ENCODE data around the gene KRTAP9-1.
"Not testable (repeated sequence)": the region's sequence is repeated elsewhere in the genome, so short reads cannot be mapped to it uniquely, and the experiment has no call there.

The KRTAP9-1 gene, protein sequence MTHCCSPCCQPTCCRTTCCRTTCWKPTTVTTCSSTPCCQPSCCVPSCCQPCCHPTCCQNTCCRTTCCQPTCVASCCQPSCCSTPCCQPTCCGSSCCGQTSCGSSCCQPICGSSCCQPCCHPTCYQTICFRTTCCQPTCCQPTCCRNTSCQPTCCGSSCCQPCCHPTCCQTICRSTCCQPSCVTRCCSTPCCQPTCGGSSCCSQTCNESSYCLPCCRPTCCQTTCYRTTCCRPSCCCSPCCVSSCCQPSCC

DNA sequence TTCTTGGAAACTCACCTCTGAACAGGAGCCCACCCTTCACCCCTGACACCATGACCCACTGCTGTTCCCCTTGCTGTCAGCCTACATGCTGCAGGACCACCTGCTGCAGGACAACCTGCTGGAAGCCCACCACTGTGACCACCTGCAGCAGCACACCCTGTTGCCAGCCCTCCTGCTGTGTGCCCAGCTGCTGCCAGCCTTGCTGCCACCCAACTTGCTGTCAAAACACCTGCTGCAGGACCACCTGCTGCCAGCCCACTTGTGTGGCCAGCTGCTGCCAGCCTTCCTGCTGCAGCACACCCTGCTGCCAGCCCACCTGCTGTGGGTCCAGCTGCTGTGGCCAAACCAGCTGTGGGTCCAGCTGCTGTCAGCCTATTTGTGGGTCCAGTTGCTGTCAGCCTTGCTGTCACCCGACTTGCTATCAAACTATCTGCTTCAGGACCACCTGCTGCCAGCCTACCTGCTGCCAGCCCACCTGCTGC is at the start of gene KRTAP9-1:
Gene KRTAP9-1 (plus strand): TSS at position 51 of the 482 bp plus-strand sequence. CDS start 0 bp downstream, at position 51.
- DNase-seq: not testable (repeated sequence)

DNA sequence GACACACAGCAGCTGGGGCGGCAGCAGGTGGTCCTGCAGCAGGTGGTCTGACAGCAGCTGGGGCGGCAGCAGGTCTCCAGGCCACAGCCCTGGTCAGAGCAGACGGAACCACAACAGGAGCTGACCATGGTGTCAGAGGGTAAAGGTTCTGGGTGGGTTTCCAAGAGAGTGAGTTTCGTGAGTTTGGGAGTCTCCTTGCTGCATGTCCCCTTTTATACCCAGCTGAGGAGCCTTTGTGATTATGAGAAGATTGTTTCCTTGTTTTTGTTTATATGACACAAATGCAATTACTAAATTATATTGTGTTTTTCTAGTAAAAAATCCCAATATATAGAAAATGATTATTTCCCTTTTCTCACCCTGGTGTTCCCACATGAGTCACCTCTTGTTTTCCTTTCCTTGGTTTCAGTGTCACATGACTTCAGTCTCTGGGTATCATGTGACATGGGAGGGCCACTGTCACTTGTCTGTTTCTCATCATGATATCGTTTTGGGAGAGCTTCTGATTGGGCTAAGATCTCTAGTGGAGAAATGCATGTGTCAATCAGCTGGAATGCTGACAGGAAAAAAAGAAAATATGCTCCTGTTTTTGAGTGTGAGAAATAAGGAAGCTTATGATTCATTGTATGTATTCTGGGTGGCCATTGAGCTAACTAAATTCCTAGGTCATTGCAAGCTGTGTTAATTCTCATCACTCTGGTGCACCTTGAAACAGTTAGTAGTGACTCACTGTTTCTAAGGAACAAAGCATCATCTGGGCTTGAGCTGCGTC is 49.1 kb upstream of the KRTAP9-1 start, which contains the start of gene KRTAP4-6:
Gene KRTAP4-6 (minus strand): TSS at position 185 of the 772 bp plus-strand sequence. CDS start 57 bp downstream, at position 128.
- no peak for DNase-seq

GRCh38 chr17:41141361-41141760 is 48.3 kb upstream of the KRTAP9-1 start:
- DNase-seq: no peak

- DNase-seq: no peak
Observed at GRCh38 chr17:41144846-41145245, 44.8 kb upstream of the KRTAP9-1 start.

DNA sequence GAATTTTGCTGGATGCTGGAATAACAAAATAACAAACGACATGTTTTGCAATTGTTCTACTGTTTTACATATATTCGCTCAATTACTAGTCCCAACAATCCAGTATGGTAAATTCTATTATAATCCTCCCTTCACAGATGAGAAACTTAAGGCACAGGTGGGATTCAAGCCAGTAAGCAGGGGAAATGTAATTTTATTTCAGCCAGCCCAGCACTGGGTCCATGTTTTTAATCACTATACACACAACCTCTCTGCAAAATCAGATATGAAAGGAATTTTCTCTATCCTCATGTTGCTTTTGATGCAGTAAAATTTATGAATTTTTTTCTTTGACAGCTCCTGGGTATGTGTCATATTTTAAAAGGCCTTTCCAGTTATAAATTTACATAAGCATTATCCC is 44.4 kb upstream of the KRTAP9-1 start:
- DNase-seq: no peak

DNA sequence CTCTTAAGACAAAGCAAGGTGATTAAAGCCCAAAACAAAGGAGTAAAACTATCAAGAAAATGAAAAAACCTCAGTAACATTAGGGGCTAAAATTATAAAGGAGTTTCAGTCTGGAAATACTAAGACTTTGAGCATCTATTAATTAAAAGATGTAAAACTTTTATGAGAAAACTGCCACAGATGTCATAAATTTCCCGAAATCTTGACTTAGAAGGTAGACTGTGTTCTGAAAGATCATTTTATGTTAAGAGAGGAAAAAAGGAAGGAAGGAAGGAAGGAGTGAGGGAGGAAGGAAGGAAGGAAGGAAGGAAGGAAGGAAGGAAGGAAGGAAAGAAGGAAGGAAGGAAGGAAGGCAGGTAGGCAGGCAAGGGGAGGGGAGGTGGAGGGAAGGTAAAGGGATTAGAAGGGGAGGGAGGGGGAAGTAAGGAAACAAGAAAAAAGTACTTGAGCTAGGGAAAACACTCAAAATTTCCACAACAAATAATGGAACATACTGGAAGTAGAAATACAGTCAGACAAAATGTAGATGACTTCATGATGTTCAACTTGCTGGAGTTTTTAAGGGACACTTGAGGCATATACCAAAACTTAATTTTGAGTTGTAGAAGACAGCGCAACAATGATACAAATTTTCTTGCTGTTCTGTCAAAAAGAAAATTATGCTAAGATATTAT is 42.0 kb upstream of the KRTAP9-1 start:
- DNase-seq: no peak

DNA sequence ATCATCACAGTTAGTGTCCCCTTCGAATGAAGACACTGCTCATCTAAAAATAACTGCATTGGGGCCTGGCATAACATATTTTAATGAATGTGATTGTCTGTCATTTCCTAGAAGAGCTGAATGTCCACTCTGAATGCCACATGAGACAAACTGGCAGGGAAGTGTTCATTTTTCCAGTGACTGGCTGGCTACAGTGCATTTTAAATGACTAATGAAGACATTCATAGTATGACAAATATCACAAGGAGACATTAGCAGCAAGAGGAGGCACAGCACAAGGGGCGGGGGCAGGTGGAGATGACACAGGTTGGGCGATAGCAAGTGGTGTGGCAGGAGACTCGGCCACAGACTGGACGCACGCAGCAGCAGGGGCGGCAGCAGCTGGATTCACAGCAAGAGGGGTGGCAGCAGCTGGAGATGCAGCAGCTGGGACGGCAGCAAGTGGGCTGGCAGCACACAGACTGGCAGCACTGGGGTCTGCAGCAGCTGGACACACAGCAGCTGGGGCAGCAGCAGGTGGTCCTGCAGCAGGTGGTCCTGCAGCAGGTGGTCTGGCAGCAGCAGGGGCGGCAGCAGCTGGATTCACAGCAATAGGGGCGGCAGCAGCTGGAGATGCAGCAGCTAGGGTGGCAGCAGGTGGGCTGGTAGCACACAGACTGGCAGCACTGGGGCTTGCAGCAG is 40.6 kb upstream of the KRTAP9-1 start:
- not testable (repeated sequence) for DNase-seq

DNA sequence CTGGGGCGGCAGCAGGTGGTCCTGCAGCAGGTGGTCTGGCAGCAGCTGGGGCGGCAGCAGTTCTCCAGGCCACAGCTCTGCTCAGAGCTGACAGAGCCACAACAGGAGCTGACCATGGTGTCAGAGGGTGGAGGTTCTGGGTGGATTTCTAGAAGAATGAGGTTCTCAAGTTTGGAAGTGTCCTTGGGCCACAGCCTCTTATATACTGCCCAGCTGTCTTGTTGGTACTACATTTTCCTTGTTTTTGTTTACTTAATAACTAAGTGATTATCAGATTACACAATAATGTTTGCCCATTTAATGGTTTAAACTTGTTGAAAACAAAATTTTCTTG is 40.1 kb upstream of the KRTAP9-1 start, which contains the start of gene KRTAP4-5:
Gene KRTAP4-5 (minus strand): TSS at position 174 of the 334 bp plus-strand sequence. CDS start 58 bp downstream, at position 116.
- no peak for DNase-seq

- DNase-seq: no peak
Observed at GRCh38 chr17:41150026-41150425, 39.7 kb upstream of the KRTAP9-1 start.

DNA sequence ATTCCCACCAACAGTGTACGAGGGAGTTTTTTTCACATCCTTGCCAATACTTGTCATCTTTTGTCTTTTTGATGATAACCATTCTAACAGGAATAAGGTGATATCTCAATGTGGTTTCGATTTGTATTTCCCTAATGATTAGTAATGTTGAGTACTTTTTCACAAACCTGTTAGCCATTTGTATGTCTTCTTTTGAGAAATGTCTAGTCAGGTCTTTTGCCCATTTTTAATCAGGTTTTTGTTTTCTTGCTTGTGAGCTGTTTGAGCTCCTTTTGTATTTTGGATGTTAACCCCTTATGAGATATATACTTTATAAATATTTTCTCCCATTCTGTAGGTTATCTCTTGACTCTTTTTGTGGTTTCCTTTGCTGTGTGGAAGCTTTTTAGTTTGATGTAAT is 38.2 kb upstream of the KRTAP9-1 start:
- no peak for DNase-seq

- DNase-seq: peak in 3 of 51 donors; percentile 0 to 6 (median 1)
Observed at GRCh38 chr17:41153856-41154255, 35.8 kb upstream of the KRTAP9-1 start.

DNA sequence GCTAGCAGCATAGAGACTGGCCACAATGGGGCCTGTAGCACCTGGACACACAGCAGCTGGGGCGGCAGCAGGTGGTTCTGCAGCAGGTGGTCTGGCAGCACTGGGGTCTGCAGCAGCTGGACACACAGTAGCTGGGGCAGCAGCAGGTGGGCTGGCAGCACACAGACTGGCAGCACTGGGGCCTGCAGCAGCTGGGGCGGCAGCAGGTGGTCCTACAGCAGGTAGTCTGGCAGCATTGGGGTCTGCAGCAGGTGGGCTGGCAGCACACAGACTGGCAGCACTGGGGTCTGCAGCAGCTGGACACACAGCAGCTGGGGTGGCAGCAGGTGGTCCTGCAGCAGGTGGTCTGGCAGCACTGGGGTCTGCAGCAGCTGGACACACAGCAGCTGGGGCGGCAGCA is 29.5 kb upstream of the KRTAP9-1 start:
- not testable (repeated sequence) for DNase-seq

- no peak for DNase-seq
Observed at GRCh38 chr17:41160648-41161047, 29.0 kb upstream of the KRTAP9-1 start, which contains the start of gene KRTAP4-4. KRTAP4-4 (minus strand) TSS chr17:41160748; CDS start chr17:41160691, 57 bp downstream.

- DNase-seq: no peak
Observed at GRCh38 chr17:41163828-41164227, 25.9 kb upstream of the KRTAP9-1 start.

GRCh38 chr17:41167561-41167960 is 22.1 kb upstream of the KRTAP9-1 start:
- DNase-seq: no peak

DNA sequence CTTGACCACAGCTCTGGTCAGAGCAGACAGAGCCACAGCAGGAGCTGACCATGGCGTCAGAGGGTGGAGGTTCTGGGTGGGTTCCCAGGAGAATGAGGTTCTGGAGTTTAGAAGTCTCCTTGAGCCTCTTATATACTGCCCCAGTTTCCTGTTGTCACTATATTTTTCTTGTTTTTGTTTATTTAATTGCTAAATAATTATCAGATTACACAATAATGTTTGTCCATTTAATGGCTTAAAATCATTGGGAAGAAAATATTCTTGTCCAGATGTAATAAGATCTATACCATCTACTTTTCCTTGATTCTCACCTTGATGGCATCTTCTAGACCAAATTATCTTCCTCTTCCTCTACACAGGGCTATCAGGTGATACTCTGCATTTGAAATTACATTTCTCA is 21.6 kb upstream of the KRTAP9-1 start, which contains the start of gene KRTAP4-3:
Gene KRTAP4-3 (minus strand): TSS at position 101 of the 400 bp plus-strand sequence. CDS start 49 bp downstream, at position 52.
- DNase-seq: no peak

DNA sequence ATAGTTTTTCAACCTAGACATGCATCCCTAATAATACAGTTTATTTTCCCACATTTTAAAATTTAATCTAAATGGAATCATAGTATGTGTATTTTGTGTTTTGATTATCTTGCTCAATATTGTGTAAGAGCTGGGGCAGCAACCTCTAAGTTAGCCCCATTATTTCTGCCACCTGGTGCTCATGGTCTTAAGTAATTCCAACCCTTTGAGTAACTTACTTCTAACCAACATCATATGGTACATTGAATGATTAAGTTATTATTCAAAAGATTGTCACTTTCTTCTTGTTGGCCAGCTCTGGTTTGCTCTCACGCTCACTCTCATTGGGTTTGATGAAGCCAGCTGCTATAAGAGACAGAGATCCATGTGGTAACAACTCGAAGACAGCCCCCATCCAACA is 17.8 kb upstream of the KRTAP9-1 start:
- DNase-seq: no peak

DNA sequence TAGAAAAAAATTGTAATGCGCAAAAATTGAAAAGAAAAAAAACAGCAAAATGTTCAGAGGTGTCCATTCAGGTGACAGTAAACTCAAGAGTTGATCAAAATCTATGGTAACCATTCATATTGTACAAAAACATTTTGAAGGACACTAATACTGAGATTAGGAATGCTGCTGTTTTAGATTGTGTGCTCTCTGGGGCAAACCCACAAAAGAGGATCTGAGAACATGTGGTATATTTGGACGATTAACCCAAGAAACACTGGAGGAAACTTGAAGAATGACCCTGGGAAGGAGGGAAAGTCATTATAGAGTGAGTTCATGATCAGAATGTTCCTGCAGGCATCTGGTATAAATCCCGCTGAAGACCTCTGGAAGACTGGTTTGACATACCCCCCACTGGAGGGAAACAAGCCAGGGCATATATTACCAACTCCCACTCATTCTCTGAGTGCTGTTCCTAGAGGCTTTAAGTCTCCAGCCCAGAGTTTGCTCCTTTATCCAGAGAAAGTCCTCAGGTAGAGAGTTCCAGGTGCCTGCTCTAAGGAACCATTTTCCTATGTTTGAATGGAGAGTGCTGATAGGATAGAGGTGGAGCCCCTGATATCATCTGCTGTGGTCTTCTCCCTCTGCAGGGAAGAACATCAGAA is 12.8 kb upstream of the KRTAP9-1 start:
- DNase-seq: no peak

- DNase-seq: no peak
Observed at GRCh38 chr17:41177727-41178271, 11.9 kb upstream of the KRTAP9-1 start, which contains the start of gene KRTAP4-2. KRTAP4-2 (minus strand) TSS chr17:41178221; CDS start chr17:41178164, 57 bp downstream.

DNA sequence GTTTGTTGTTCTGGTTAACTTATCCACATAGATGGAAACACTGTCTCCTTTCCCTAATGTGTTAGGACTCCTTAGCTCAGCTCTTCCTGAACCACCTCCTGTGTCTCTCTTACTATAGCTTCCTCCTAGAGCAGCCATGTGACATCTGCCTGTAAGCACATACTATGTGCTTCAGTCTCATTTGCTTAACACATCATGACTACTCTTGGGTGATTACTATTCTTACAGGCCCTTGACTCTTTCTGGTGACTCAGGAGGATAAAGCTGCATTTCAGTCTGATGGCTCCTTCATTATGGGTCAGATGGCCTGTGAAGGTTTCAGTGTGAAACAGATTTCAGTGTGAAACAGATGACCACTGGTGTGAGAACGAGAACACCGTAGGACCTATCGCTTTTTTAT is 11.3 kb upstream of the KRTAP9-1 start:
- no peak for DNase-seq

Measured in hypothalamus (tissue), 51 donors.